ENCODE data around the gene FPGS.
A peak's percentile ranks its signal among the peaks of the same experiment; 100 is the strongest.
"Not testable (repeated sequence)": the region's sequence is repeated elsewhere in the genome, so short reads cannot be mapped to it uniquely, and the experiment has no call there.

The FPGS gene

GRCh38 chr9:127802576-127803443 is at the start of gene FPGS:
FPGS (plus strand) TSS chr9:127802882; CDS start chr9:127802925, 43 bp downstream.
- DNase-seq (ENCODE audit: low read depth in 2 of 2) = peak; percentile 70 to 71

- DNase-seq (ENCODE audit: low read depth in 2 of 2) = no peak
These were observed 49.5 kb upstream of the FPGS start for GRCh38 chr9:127753148-127753547.

- no peak for DNase-seq (ENCODE audit: low read depth in 2 of 2)
These were observed 49.1 kb upstream of the FPGS start for GRCh38 chr9:127753622-127754021.

- DNase-seq (ENCODE audit: low read depth in 2 of 2) = no peak
These were observed 48.3 kb upstream of the FPGS start for GRCh38 chr9:127754099-127755060.

- DNase-seq (ENCODE audit: low read depth in 2 of 2) = no peak
These were observed 47.3 kb upstream of the FPGS start for GRCh38 chr9:127755061-127756060.

- no peak for DNase-seq (ENCODE audit: low read depth in 2 of 2)
These were observed 46.4 kb upstream of the FPGS start for GRCh38 chr9:127756233-127756632.

GRCh38 chr9:127756776-127757175 is 45.9 kb upstream of the FPGS start:
- DNase-seq (ENCODE audit: low read depth in 2 of 2) = not testable (repeated sequence)

- DNase-seq (ENCODE audit: low read depth in 2 of 2) = no peak
These were observed 43.8 kb upstream of the FPGS start for GRCh38 chr9:127758843-127759242.

- DNase-seq (ENCODE audit: low read depth in 2 of 2) = no peak
These were observed 41.6 kb upstream of the FPGS start for GRCh38 chr9:127761061-127761460.

GRCh38 chr9:127761491-127761956 is 41.2 kb upstream of the FPGS start:
- DNase-seq (ENCODE audit: low read depth in 2 of 2) = no peak

GRCh38 chr9:127762111-127762676 is 40.5 kb upstream of the FPGS start:
- no peak for DNase-seq (ENCODE audit: low read depth in 2 of 2)

- DNase-seq (ENCODE audit: low read depth in 2 of 2) = no peak
These were observed 38.7 kb upstream of the FPGS start for GRCh38 chr9:127763918-127764384.

GRCh38 chr9:127765418-127765817 is 37.3 kb upstream of the FPGS start:
- no peak for DNase-seq (ENCODE audit: low read depth in 2 of 2)

GRCh38 chr9:127767410-127767809 is 35.3 kb upstream of the FPGS start:
- DNase-seq (ENCODE audit: low read depth in 2 of 2) = no peak

GRCh38 chr9:127767909-127768331 is 34.8 kb upstream of the FPGS start:
- peak; percentile 23 to 37 for DNase-seq (ENCODE audit: low read depth in 2 of 2)

GRCh38 chr9:127768698-127769097 is 34.0 kb upstream of the FPGS start:
- DNase-seq (ENCODE audit: low read depth in 2 of 2) = no peak

GRCh38 chr9:127769101-127769500 is 33.6 kb upstream of the FPGS start:
- no peak for DNase-seq (ENCODE audit: low read depth in 2 of 2)

- DNase-seq (ENCODE audit: low read depth in 2 of 2) = no peak
These were observed 32.6 kb upstream of the FPGS start for GRCh38 chr9:127769929-127770582.

GRCh38 chr9:127770583-127770904 is 32.1 kb upstream of the FPGS start:
- no peak for DNase-seq (ENCODE audit: low read depth in 2 of 2)

- DNase-seq (ENCODE audit: low read depth in 2 of 2) = peak; percentile 90
These were observed 31.6 kb upstream of the FPGS start for GRCh38 chr9:127770905-127771569.

Data from fibroblast of skin of left biceps (primary cell).